Kasumi-1 (cell line): Measurements from ENCODE around the gene ZSWIM7.
"Not testable (repeated sequence)": the region's sequence is repeated elsewhere in the genome, so short reads cannot be mapped to it uniquely, and the experiment has no call there.

Experiments
- DNase-seq, 2 experiments: peaks; one replicate each; lab custom pipeline; 2025; lab: John Stamatoyannopoulos, UW

ZSWIM7 gene

GRCh38 chr17:15998031-15998562 lies 1.4 kb downstream of the ZSWIM7 start:
- no peak for DNase-seq

- DNase-seq: no peak
These were observed 3.2 kb downstream of the ZSWIM7 start for GRCh38 chr17:15996322-15996721.

- no peak for DNase-seq
These were observed 17.6 kb downstream of the ZSWIM7 start for GRCh38 chr17:15981646-15982580.

GRCh38 chr17:15981208-15981607 lies 18.3 kb downstream of the ZSWIM7 start:
- DNase-seq: no peak

DNA sequence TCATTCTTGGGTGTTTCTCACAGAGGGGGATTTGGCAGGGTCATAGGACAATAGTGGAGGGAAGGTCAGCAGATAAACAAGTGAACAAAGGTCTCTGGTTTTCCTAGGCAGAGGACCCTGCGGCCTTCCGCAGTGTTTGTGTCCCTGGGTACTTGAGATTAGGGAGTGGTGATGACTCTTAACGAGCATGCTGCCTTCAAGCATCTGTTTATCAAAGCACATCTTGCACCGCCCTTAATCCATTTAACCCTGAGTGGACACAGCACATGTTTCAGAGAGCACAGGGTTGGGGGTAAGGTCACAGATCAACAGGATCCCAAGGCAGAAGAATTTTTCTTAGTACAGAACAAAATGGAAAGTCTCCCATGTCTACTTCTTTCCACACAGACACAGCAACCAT lies 20.5 kb downstream of the ZSWIM7 start:
- DNase-seq: not testable (repeated sequence)

GRCh38 chr17:15978606-15979005 lies 20.9 kb downstream of the ZSWIM7 start:
- DNase-seq: no peak

GRCh38 chr17:15977894-15978293 lies 21.6 kb downstream of the ZSWIM7 start:
- no peak for DNase-seq

- DNase-seq: no peak
These were observed 25.7 kb downstream of the ZSWIM7 start for GRCh38 chr17:15973834-15974233.

DNA sequence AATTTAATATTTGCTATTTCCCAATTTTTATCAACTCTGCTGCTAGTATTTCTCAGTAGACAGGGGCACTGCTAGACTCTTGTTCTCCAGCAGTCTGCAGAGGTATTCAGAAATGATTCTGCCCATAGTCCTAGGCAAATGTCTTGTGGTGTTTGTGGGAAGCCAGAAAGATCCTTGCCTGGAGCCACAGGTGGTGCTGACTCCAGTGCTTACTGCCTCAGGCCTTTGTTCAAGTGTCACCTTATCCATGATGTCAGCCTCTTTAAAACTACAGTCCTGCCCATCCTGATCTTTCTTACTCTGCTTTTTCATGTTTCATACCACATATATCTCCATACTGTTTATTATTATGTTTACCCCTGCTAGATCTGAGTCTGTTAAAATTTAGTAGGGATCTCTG lies 26.5 kb downstream of the ZSWIM7 start:
- DNase-seq: no peak

- DNase-seq: no peak
These were observed 27.0 kb downstream of the ZSWIM7 start for GRCh38 chr17:15972497-15972951.

DNA sequence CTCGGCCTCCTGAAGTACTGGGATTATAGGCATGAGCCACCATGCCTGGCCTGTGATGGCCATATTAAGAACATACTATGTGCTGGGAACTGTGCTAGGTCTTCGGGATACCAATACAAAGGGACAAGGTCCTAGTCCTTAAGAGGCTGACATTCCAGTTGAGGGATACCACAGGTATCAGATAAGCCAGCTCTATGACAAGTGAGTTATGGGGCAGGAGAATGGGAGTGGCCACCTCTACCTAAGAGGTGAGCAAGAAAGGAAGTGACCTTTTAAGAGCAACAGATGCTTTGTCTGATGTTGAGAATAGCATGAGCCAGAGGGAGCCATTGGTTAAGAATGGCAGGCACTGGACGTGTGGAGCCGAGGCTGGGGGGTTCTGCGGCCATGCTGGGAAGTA lies 27.6 kb downstream of the ZSWIM7 start:
- DNase-seq: no peak

DNA sequence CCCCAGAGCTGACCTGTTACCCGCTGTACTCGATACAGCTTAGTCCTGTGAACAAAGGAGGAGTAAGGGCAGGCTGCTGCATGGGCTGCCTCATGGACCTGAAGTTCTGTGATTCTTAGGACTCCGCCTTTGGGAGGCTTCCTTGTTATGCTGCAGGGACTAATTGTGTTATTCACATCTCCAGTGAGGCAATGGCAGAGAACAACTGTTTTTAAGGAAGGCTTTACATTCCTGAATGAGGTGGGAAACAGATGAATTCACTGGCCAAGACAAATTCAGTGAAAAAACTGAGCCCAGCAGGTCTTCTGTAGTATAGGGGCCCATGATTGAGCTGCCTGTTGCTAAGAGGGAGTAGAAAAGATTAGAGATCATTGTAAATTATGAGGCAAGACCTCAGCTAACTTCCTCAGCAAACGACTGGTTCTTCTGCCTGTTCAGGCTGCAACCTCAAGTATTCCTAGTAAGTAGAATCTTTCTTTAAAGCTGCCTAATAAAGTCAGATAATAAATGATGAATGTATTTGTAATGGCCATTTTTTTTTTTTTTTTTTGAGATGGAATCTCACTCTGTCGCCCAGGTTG lies 28.3 kb downstream of the ZSWIM7 start:
- DNase-seq: no peak

DNA sequence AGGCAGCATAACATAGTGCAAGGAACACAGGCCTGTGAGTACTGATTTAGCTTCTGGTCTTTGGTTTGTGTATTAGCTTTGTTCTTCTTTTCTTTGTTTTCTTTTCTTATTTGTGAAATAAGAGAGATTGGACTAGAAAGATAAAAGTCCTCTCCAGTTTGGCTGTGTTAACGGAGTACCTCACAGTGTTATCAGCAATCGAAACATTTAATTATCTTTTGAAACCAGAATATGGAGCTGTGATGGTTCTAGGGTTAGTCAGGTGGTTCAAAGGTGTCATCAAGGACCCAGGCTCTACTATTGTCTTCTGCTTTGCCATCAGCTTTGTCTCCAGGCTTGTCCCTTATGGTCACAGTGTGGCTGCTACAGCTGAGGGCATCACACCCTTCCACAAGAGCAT lies 29.0 kb downstream of the ZSWIM7 start:
- no peak for DNase-seq

- DNase-seq: no peak
These were observed 30.0 kb downstream of the ZSWIM7 start for GRCh38 chr17:15969463-15969862.

- DNase-seq: no peak
These were observed 31.7 kb downstream of the ZSWIM7 start for GRCh38 chr17:15967706-15968399.

- DNase-seq: no peak
These were observed 32.6 kb downstream of the ZSWIM7 start for GRCh38 chr17:15966879-15967248.

DNA sequence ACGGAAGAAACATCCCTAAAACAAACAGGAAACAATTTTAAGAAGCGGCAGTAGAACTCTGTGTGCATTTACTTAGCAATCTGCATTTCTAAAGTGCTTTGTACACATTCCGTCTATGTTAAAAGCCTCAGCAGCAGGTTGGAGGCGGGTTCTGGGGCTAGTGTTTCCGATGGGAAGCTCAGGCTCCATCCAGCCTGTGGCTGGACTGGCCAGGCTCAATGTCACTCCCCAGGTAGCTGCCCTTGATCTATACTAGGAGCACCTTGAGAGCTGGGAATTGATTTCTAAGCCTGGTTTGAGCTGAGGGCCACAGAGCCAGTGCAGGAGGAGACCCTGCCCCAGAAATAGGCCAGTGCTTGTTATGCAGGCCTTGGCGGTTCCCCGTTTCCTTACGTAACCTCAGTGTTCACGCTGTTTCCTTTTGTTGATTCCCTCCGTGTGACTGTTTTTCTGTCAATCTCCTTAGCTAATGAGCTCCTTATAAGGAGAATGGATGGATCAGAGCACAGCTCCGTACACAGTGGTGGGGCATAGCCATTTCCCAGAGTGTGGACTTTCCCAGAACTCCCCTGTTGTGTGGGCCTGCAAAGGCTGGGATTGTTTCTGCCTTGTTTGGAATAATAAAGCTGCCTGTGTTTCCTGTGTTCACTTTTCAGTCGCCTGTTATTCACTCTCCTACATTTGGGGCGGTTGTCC lies 33.2 kb downstream of the ZSWIM7 start:
- no peak for DNase-seq

DNA sequence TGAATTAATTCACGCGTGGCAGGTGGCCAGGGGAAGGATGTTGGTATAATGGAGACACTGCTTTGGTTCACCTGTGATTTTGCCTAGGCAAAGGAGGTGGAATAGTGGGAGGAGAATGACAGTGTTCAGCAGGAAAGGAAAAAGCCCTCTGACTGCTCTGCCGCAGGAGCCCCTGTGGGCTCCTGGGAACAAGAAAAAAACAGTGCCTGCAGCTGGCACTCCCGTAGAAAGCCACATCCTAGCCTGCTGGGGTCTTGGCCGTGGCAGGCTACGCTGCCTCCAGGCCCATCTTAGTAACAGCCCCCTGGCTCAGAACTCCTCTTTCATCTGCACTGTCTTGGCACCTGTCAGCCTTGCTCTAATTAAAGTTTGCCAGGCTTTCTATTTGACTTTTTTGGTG lies 34.0 kb downstream of the ZSWIM7 start:
- no peak for DNase-seq

DNA sequence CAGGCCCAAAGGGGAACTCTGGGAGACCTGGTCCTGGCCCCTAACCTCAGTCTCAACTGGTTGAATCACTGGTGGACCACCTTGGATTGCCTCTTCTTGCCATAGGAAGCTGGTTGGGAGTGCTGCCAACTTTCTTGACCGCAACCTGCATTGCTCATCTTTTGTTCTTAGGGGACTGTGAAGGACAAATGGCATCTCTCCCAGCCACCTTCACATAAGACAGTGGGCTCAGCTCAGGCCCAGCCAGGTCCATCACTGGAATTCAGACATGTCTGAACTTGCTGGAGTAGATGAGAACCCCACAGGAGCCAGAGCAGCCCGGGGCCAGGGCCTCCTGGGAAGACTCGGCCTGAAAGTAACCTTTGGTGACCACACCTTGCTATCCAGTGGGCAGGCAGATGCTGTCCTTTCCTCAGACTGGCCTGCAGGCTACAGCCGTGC lies 35.8 kb downstream of the ZSWIM7 start:
- no peak for DNase-seq

DNA sequence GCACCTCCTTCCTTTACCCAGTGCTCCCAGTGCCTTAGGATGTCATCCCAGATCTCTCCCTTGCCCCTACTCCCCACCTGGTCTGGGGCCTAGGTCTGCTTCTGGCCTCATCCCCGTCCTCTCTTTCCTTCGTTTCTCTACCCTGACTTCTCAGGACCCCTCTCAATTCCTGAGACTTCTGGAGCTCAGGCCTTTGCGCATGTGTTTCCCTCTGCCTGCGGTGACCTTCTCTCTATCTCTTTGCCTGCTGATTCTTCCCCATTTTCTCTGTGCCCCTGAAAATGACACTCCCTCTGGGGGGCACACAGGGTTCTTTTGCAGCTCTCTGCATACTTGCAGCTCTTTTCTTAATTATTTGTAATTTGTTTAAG lies 41.0 kb downstream of the ZSWIM7 start:
- DNase-seq: no peak

GRCh38 chr17:15957608-15958307 lies 41.7 kb downstream of the ZSWIM7 start:
- DNase-seq: no peak
